AG09309 (cell line): ENCODE measurements around the gene ITGA5.

ENCODE experiments used
- DNase-seq: peaks from one replicate; pipeline ENCODE4 v3.0.0-alpha.2; 2010; ENCODE audit warnings: low read depth
- H3K4me3 ChIP-seq: 2 replicates; pipeline ENCODE4 v1.5.1; 2011; ENCODE audit warnings: mild to moderate bottlenecking, low read depth, low read length, moderate library complexity; ENCODE audit not compliant: control insufficient read depth
- TF ChIP-seq, protein P1 (sequence below): IDR thresholded peaks from 2 replicates; pipeline ENCODE4 v1.5.1; 2011; ENCODE audit warnings: mild to moderate bottlenecking, low read depth, low read length, inconsistent platforms; ENCODE audit not compliant: insufficient read depth, control insufficient read depth; ENCODE audit errors: missing control alignments

ITGA5 gene

DNA sequence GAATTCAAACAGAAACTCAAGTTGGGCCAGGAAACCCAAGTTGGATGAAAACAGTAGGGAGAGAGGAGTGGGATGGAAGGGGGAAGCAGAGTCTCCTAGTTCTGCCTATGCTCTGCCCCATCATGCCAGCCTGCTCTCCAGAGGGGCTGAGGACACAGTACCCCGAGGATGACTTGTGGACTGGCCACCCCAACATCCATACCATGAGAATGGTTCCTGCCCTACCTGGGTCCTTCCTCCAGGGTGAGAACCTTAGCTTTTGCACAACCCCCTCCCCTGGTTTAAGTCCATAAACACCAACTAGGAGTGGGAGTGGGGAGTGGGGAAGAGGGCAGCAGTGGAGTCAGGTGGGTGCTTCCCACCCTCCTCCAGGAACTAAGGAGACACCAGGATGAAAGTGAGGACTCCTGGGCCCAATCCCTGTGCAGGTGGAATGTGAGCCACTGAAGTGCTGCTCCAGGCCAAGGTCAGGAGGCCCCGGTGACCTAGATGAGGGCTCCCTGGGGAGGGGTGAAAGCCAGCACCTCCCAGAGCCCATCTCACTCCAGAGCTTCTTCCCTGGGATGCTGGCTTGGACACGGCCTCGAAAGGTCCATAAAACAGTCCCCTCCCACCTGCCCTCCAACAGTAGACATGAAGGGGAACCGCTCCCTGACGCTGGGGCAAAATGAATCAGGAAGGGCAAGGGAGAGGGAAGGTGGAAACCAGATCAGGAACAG, 41.1 kb downstream of the ITGA5 start:
- TF ChIP-seq, protein P1, sequence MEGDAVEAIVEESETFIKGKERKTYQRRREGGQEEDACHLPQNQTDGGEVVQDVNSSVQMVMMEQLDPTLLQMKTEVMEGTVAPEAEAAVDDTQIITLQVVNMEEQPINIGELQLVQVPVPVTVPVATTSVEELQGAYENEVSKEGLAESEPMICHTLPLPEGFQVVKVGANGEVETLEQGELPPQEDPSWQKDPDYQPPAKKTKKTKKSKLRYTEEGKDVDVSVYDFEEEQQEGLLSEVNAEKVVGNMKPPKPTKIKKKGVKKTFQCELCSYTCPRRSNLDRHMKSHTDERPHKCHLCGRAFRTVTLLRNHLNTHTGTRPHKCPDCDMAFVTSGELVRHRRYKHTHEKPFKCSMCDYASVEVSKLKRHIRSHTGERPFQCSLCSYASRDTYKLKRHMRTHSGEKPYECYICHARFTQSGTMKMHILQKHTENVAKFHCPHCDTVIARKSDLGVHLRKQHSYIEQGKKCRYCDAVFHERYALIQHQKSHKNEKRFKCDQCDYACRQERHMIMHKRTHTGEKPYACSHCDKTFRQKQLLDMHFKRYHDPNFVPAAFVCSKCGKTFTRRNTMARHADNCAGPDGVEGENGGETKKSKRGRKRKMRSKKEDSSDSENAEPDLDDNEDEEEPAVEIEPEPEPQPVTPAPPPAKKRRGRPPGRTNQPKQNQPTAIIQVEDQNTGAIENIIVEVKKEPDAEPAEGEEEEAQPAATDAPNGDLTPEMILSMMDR: no peak
- DNase-seq: no peak
- H3K4me3 ChIP-seq: no peak overlapping the region

DNA sequence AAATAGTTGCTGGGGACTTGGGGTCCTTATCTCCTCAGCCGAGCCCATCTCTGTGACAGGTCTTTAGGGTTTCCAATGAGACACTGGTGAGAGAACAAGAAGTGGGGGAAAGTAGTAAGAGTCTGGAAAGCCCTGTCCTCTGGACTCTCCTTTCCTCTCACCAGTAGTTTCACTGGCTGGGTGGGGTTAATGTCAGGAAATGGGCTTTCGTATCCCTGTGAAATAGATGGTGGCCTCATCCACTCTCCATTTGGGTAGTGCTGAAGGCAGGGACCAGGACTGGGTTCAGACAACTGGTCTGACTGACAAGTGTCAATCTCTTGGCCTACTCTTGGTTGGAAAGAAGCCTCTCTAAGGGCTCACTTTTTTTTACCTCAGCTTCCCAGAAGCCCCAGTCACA, 42.1 kb downstream of the ITGA5 start:
- no peak overlapping the region for H3K4me3 ChIP-seq
- DNase-seq: no peak
- TF ChIP-seq, protein P1: no peak

DNA sequence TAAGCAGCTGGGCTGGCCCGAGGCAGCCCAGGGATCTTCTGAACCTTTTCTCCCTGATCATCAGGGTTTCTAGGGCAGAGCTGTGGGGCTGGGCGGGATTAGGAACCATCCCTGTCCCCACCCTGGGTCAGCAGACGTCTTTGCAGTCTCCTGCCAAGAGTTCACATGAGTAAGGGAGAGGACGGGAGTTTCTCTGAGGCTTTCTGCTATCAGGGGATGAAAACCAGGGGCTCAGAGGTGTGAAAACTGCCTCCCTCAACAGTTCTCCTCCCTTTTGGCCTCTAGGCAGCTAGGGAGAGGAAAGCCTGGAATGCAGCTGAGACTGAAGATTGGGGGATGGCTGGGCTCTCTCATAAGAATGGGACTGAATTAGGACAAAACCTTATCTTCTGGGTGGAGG, 42.5 kb downstream of the ITGA5 start:
- DNase-seq: no peak
- H3K4me3 ChIP-seq: no peak overlapping the region
- TF ChIP-seq, protein P1: no peak

DNA sequence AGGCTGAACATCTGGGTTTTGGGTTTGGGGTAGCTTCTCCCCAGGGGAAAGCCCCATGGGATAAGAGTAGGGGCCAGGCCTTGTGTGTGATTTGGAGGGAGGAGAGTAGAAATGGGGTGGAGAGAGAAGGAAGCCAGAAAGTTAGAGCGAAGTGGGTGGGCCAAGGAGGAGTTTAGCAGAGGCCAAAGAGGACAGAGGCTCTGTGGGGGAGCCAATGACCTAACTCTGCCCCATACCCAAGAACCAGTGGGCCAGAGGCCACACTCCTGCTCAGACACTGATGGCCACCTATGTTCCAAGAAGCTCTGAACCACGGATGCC, 43.8 kb downstream of the ITGA5 start:
- no peak overlapping the region for H3K4me3 ChIP-seq
- TF ChIP-seq, protein P1: no peak
- DNase-seq: no peak

DNA sequence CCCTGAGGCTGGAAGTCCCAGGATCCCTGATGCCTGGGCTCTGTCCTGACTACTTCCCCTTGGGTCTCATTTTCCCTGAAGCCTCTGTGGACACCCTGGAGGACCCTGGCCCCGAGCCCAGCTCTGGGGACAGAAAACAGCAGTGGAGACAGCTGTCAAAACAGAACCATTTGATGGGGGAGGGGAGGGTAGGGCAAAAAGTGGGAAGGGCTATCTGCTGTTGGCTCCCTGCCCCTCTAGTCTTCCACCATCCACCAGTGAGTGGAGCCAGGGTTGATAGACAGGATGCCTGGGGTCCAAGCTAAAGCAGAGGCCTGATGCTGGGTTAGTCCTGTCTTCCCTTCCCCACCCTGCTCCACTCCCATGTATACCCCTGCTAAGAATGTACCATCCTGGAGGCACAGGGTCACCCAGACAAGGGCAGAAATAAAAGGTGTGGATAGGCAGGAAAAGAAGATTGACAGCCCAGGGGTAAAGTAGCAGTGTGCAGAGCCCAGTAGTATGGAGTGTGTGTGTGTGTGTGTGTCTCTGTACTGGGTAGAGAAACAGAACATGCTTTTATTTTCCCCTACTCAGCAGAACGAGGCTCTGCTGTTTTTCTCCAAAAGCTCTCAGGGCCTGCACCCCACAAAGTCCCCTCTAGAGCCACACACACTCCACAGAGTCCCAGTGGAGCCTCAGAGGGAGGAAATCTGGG, 44.4 kb downstream of the ITGA5 start:
- no peak for DNase-seq
- no peak overlapping the region for H3K4me3 ChIP-seq
- TF ChIP-seq, protein P1: no peak

DNA sequence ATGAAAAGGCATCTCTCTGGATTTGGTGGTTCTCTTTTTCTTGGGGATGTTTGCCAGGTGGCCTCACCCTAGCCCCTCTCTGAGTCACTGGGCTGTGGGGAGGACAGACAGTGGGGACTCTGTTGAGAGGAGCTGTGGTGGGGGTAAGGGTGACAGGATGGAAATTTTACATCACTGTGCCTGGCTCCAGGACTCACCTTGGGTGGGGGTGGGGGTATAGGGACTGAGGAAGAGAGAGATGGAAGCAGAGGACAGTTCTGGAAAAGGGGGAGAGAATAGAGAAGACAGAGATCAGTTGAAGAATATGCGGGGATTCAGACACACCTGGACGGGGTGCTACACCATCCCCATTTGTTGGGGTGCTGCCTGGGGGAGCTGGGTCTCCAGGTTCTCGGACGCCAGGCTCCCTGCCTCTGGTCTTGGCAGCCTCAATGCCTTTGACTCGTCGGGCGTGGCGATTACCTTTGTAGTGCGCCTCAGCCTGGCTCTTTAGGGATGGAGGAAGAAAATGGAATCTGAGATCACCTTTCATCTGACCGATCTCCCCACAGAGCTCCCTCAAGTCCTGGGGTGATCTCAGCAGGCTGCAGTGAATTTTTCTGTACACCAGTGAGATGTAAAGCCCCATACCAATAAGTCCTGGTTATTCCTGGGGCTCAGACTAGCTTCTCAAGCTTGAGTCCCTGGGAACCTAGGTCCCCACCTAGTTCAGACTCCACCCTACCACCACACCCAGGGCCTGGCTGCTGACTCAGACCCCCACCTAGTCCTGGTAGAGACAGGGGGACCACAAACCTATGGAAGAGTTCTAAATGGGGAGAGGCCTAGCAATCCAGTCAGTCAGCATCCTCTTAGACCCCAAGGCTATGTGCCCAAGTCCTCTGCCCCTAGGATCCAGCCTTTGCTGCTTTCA, 45.2 kb downstream of the ITGA5 start:
- TF ChIP-seq, protein P1: no peak
- no peak for DNase-seq
- no peak overlapping the region for H3K4me3 ChIP-seq
